IMR-90 (cell line): ENCODE measurements around the gene CLN3. TPM values are rescaled to one million over a fixed set of nuclear protein-coding genes. Genes with fewer than 3 reads are reported as not detected.

Source experiments
- ATAC-seq: fragments of 200-7000 bp; cut with Tn5 transposase; 2 replicates; pipeline ENCODE4 v1.9.1; 2020; ENCODE audit warnings: low read depth, mild to moderate bottlenecking, moderate library complexity
- BruUV-seq: library from RNA; stranded (reverse); fragments of 400-500 nt; replicated peaks from 2 replicates; lab custom pipeline; 2021; lab: Mats Ljungman, UMichigan
- CTCF ChIA-PET: fragments of 300-600 bp; formaldehyde crosslinking; extraction: SDS; loops from one replicate; lab custom pipeline; 2021; ENCODE audit warnings: antibody characterized with exemption; lab: Yijun Ruan, JAX
- POLR2A ChIA-PET: fragments of 300-600 bp; sonication (Branson Sonifier 250); formaldehyde crosslinking; loops from one replicate; lab custom pipeline; 2022; ENCODE audit warnings: antibody characterized with exemption; ENCODE audit not compliant: unreplicated experiment; lab: Charles Lee
- DNase-seq: peaks from one replicate; pipeline ENCODE4 v3.0.0; 2013
- H2AFZ ChIP-seq: replicated peaks from 2 replicates; pipeline ENCODE3; 2013; ENCODE audit warnings: low read length, mild to moderate bottlenecking; ENCODE audit not compliant: poor library complexity
- H2AK5ac ChIP-seq: 2 replicates; pipeline ENCODE4 v1.6.1; 2013; ENCODE audit warnings: low read depth, low read length, inconsistent platforms
- H2AK9ac ChIP-seq: replicated peaks from 2 replicates; pipeline ENCODE3; 2013; ENCODE audit warnings: mild to moderate bottlenecking, low read depth, low read length, moderate library complexity; ENCODE audit not compliant: poor library complexity
- H2BK120ac ChIP-seq: 2 replicates; pipeline ENCODE4 v1.6.1; 2013; ENCODE audit warnings: low read depth, low read length, inconsistent platforms
- H2BK15ac ChIP-seq: 3 replicates; pipeline ENCODE4 v1.6.1; 2013; ENCODE audit warnings: low read depth, low read length, inconsistent platforms
- H2BK20ac ChIP-seq: 2 replicates; pipeline ENCODE4 v1.6.1; 2013; ENCODE audit warnings: low read depth, mild to moderate bottlenecking, inconsistent platforms, low read length, moderate library complexity
- H2BK5ac ChIP-seq: 2 replicates; pipeline ENCODE4 v1.6.1; 2013; ENCODE audit warnings: mild to moderate bottlenecking, low read depth, low read length, inconsistent platforms; ENCODE audit not compliant: poor library complexity, severe bottlenecking
- H3K14ac ChIP-seq: replicated peaks from 2 replicates; pipeline ENCODE4 v1.6.1; 2013; ENCODE audit warnings: low read depth, low read length, inconsistent platforms
- H3K18ac ChIP-seq: 2 replicates; pipeline ENCODE4 v1.6.1; 2013; ENCODE audit warnings: low read depth, low read length, control low read depth
- H3K23ac ChIP-seq: 2 replicates; pipeline ENCODE4 v1.6.1; 2013; ENCODE audit warnings: low read depth, low read length, inconsistent platforms
- H3K27ac ChIP-seq: 2 replicates; pipeline ENCODE4 v1.5.1; 2013; ENCODE audit warnings: mild to moderate bottlenecking, control low read depth, low read length; ENCODE audit not compliant: insufficient read depth
- H3K27me3 ChIP-seq: 2 replicates; pipeline ENCODE4 v1.6.1; 2013; ENCODE audit warnings: low read length; ENCODE audit not compliant: control insufficient read depth, insufficient read depth
- H3K36me3 ChIP-seq: 2 replicates; pipeline ENCODE4 v1.6.1; 2013; ENCODE audit warnings: low read length, mixed read lengths; ENCODE audit not compliant: control insufficient read depth, insufficient read depth
- H3K4ac ChIP-seq: 2 replicates; pipeline ENCODE4 v1.6.1; 2013; ENCODE audit warnings: low read depth, low read length, inconsistent platforms
- H3K4me1 ChIP-seq: 2 replicates; pipeline ENCODE4 v1.6.1; 2013; ENCODE audit warnings: low read length, mixed read lengths; ENCODE audit not compliant: control insufficient read depth, insufficient read depth
- H3K4me2 ChIP-seq: 2 replicates; pipeline ENCODE4 v1.6.1; 2013; ENCODE audit warnings: low read depth, mild to moderate bottlenecking, control low read depth, low read length, moderate library complexity
- H3K4me3 ChIP-seq: 2 replicates; pipeline ENCODE4 v1.5.1; 2013; ENCODE audit warnings: low read depth, mild to moderate bottlenecking, control low read depth, low read length, moderate library complexity; ENCODE audit not compliant: insufficient read depth
- H3K56ac ChIP-seq: 2 replicates; pipeline ENCODE4 v1.6.1; 2013; ENCODE audit warnings: low read length, inconsistent platforms; ENCODE audit not compliant: insufficient read depth; ENCODE audit errors: extremely low read depth
- H3K79me1 ChIP-seq, 2 experiments: 2 replicates each; pipeline ENCODE4 v1.6.1; 2013; ENCODE audit warnings: low read length in 2 of 2, inconsistent platforms in 1 of 2, low read depth in 1 of 2
- H3K9ac ChIP-seq: 2 replicates; pipeline ENCODE4 v1.6.1; 2013; ENCODE audit warnings: low read depth, low read length, control low read depth
- H3K9me1 ChIP-seq: 2 replicates; pipeline ENCODE4 v1.6.1; 2013; ENCODE audit warnings: low read length, inconsistent platforms; ENCODE audit not compliant: insufficient read depth
- H3K9me3 ChIP-seq: 2 replicates; pipeline ENCODE4 v1.6.1; 2013; ENCODE audit warnings: low read length; ENCODE audit not compliant: control insufficient read depth, insufficient read depth
- H4K20me1 ChIP-seq: 2 replicates; pipeline ENCODE4 v1.6.1; 2013; ENCODE audit warnings: low read length, inconsistent platforms; ENCODE audit not compliant: insufficient read depth
- H4K5ac ChIP-seq: 2 replicates; pipeline ENCODE4 v1.6.1; 2013; ENCODE audit warnings: mild to moderate bottlenecking, low read depth, low read length, control low read depth
- H4K8ac ChIP-seq, 2 experiments: 2 replicates each; pipeline ENCODE4 v1.6.1; 2013; ENCODE audit warnings: low read depth in 2 of 2, low read length in 2 of 2, control low read depth in 1 of 2, inconsistent platforms in 1 of 2
- H4K91ac ChIP-seq: 2 replicates; pipeline ENCODE4 v1.6.1; 2013; ENCODE audit warnings: low read depth, low read length, inconsistent platforms; ENCODE audit not compliant: insufficient read depth
- BHLHE40 ChIP-seq: fragments of 150-350 bp; IDR thresholded peaks from 2 replicates; pipeline ENCODE4 v1.6.1; 2016; ENCODE audit warnings: mild to moderate bottlenecking, low read depth, low read length
- CTCF ChIP-seq: conservative IDR thresholded peaks from 2 replicates; pipeline ENCODE4 v1.5.1; 2012; ENCODE audit warnings: mild to moderate bottlenecking, low read depth, low read length, improper control_type of control experiment
- NFE2L2 ChIP-seq: fragments of 150-350 bp; IDR thresholded peaks from 2 replicates; pipeline ENCODE4 v1.6.1; 2016; ENCODE audit warnings: low read depth, mild to moderate bottlenecking, low read length
- RAD21 ChIP-seq: IDR thresholded peaks from 2 replicates; pipeline ENCODE4 v1.6.1; 2012; ENCODE audit warnings: low read length, improper control_type of control experiment
- RFX5 ChIP-seq: IDR thresholded peaks from 2 replicates; pipeline ENCODE4 v1.8.0; 2012; ENCODE audit warnings: low read depth, mild to moderate bottlenecking, low read length, moderate library complexity
- SMC3 ChIP-seq: fragments of 150-350 bp; IDR thresholded peaks from 2 replicates; pipeline ENCODE4 v1.6.1; 2016; ENCODE audit warnings: low read depth, mild to moderate bottlenecking, antibody characterized with exemption, low read length, moderate library complexity
- USF2 ChIP-seq: fragments of 150-350 bp; IDR thresholded peaks from 2 replicates; pipeline ENCODE4 v1.6.1; 2017; ENCODE audit warnings: mild to moderate bottlenecking, antibody characterized with exemption, low read length, low read depth
- WGBS, 2 experiments: methylation state at CpG; one replicate each; pipeline versions ENCODE4 v1.1.5 to v1.1.7; 2013; ENCODE audit warnings: missing lambda C conversion rate in 2 of 2; ENCODE audit not compliant: insufficient read length in 1 of 2; ENCODE audit errors: extremely low coverage in 2 of 2; 5-methylcytosine and 5-hydroxymethylcytosine counted together
- dilution Hi-C: fragments of 300-500 bp; cut with HindIII; formaldehyde crosslinking; loops from one replicate; pipeline ENCODE4 v1.14.3; 2018; ENCODE audit warnings: low sequenced_read_pairs; ENCODE audit not compliant: unreplicated experiment
- in situ Hi-C: fragments of 300-500 bp; cut with MboI; formaldehyde crosslinking; loops from 3 replicates; pipeline ENCODE4 v1.14.3; 2019; ENCODE audit warnings: low sequenced_read_pairs, inconsistent platforms, mixed read lengths
- intact Hi-C: fragments of 100-400 bp; cut with micrococcal nuclease; formaldehyde crosslinking; loops from 2 replicates; pipeline ENCODE4 v1.10.0; 2022
- polyA plus RNA-seq, 3 experiments: library from polyadenylated mRNA; depleted of rRNA; stranded (reverse); fragments of >200 nt; gene quantifications; 2 replicates each; pipeline ENCODE4 v1.2.3, GENCODE V29; 2012; ENCODE audit warnings: low replicate concordance in 1 of 3
- total RNA-seq: library from RNA; depleted of rRNA; stranded (reverse); fragments of >200 nt; gene quantifications from 2 replicates; pipeline ENCODE4 v1.2.3, GENCODE V29; 2012

Gene CLN3
- total and polyA plus RNA-seq, 2 of the 4 experiments (the other 2 are of a cell fraction), result 3.9 to 15.9 TPM

- H2BK15ac ChIP-seq, result no peak overlapping the region
- H3K27ac ChIP-seq, result no peak overlapping the region
- ChIA-PET POLR2A (interaction anchor here (0.5 kb wide), 1 partner anchor 10 kb away, joined by 11 read pairs; no protein-coding TSS in a partner anchor), CTCF (no interaction called here)
- H3K4me2 ChIP-seq, result no peak overlapping the region
- H2AK9ac ChIP-seq, result no peak overlapping the region
- peaks cover 5% of the 10 kb centered on the region; the same call in 1 of the 2 replicates for H3K4me1 ChIP-seq
- TF ChIP-seq USF2, result no peak
- TF ChIP-seq RFX5, result no peak
- TF ChIP-seq CTCF, result no peak
- no peak for TF ChIP-seq NFE2L2
- no peak for TF ChIP-seq BHLHE40
- no peak for TF ChIP-seq RAD21
- TF ChIP-seq SMC3, result no peak
- H2AFZ ChIP-seq, result no peak overlapping the region
- DNase-seq, result no peak
- intact Hi-C loops (no loop called here), dilution Hi-C loops (no loop called here), in situ Hi-C loops (no loop called here)
- H3K27me3 ChIP-seq, result no peaks in the 10 kb centered on the region
- H2AK5ac ChIP-seq, result no peak overlapping the region
- H4K5ac ChIP-seq, result no peak overlapping the region
- H4K8ac ChIP-seq, result no peak overlapping the region
- H3K9me1 ChIP-seq, result peaks cover 9% of the 10 kb centered on the region; the same call in 1 of the 2 replicates
- no peak for ATAC-seq
- H4K91ac ChIP-seq, result no peak overlapping the region
- no peak overlapping the region for H2BK5ac ChIP-seq
- no TSS peak for BruUV-seq
- peaks cover 12 to 21% of the 10 kb centered on the region in 2 experiments for H3K79me1 ChIP-seq
- no peak overlapping the region for H3K4ac ChIP-seq
- no peak overlapping the region for H2BK120ac ChIP-seq
- H3K9me3 ChIP-seq, result no peaks in the 10 kb centered on the region
- no peak overlapping the region for H3K4me3 ChIP-seq
- no peak overlapping the region for H2BK20ac ChIP-seq
- H3K36me3 ChIP-seq, result peaks cover 28% of the 10 kb centered on the region
- no peak overlapping the region for H3K18ac ChIP-seq
- WGBS, 2 experiments, result 93% methylated on average over 3 of the region's 5 CpGs; no CpG with 5 or more reads in 1 of the 2 experiments
- no peak overlapping the region for H3K23ac ChIP-seq
- H4K20me1 ChIP-seq, result no peaks in the 10 kb centered on the region; the same call in 1 of the 2 replicates
- H3K14ac ChIP-seq, result no peak overlapping the region
- no peak overlapping the region for H3K56ac ChIP-seq
- no peak overlapping the region for H3K9ac ChIP-seq
These were observed 41.2 kb upstream of the CLN3 start for GRCh38 chr16:28532940-28533647.
